ENCODE results near the gene GOLGA6C.

DNA sequence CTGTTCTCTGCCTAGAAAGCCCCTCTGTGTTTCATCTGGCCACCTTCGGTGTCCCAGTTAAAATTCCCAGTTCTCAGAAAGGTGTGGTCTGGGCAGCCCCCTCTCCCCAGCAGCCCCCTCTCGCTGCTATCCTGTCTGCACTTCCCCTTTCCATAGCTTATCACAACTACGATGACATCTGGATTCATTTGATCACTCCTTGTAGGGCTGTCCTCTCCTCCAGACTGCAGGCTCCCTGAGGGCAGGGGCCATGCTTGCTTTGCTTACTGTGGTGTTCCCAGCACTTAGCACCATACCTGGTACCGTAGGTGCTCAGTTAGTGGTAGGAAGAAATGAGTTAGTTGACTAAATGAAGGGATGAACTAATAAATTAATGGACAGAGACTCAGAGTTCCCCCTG is 26.3 kb upstream of the GOLGA6C start:
- TF ChIP-seq, protein P1, sequence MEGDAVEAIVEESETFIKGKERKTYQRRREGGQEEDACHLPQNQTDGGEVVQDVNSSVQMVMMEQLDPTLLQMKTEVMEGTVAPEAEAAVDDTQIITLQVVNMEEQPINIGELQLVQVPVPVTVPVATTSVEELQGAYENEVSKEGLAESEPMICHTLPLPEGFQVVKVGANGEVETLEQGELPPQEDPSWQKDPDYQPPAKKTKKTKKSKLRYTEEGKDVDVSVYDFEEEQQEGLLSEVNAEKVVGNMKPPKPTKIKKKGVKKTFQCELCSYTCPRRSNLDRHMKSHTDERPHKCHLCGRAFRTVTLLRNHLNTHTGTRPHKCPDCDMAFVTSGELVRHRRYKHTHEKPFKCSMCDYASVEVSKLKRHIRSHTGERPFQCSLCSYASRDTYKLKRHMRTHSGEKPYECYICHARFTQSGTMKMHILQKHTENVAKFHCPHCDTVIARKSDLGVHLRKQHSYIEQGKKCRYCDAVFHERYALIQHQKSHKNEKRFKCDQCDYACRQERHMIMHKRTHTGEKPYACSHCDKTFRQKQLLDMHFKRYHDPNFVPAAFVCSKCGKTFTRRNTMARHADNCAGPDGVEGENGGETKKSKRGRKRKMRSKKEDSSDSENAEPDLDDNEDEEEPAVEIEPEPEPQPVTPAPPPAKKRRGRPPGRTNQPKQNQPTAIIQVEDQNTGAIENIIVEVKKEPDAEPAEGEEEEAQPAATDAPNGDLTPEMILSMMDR (conservative IDR thresholded peaks at IDR 0.05; ENCODE audit: low read length) = no peak
- TF ChIP-seq EZH2phosphoT487 (IDR thresholded peaks at IDR 0.05; ENCODE audit: borderline replicate concordance, low read depth, low read length) = no peak
